HAP-1 (cell line): ENCODE results near the gene MTHFD1L.
"Not testable (repeated sequence)": the region's sequence is repeated elsewhere in the genome, so short reads cannot be mapped to it uniquely, and the experiment has no call there.

ENCODE experiments used
- DNase-seq, 2 experiments: peaks; one replicate each; pipeline ENCODE4 v3.0.0-alpha.2; 2016 to 2020; ENCODE audit warnings: low spot score in 2 of 2
- H3K27me3 ChIP-seq: fragments of 250-450 bp; sonication (Bioruptor Pico); 2 replicates; pipeline ENCODE4 v1.5.1; 2020; ENCODE audit warnings: low read depth, mild to moderate bottlenecking, moderate library complexity
- H3K36me3 ChIP-seq: fragments of 250-450 bp; sonication (Bioruptor Pico); replicated peaks from 2 replicates; pipeline ENCODE4 v1.5.1; 2020; ENCODE audit warnings: mild to moderate bottlenecking
- H3K4me1 ChIP-seq: fragments of 250-450 bp; sonication (Bioruptor Pico); 2 replicates; pipeline ENCODE4 v1.5.1; 2020; ENCODE audit warnings: mild to moderate bottlenecking
- H3K4me3 ChIP-seq: fragments of 250-450 bp; sonication (Bioruptor Pico); 2 replicates; pipeline ENCODE4 v1.5.1; 2020; ENCODE audit warnings: mild to moderate bottlenecking, moderate library complexity
- H3K9me3 ChIP-seq: fragments of 250-450 bp; sonication (Bioruptor Pico); 2 replicates; pipeline ENCODE4 v1.5.1; 2020; ENCODE audit warnings: mild to moderate bottlenecking, moderate library complexity
- in situ Hi-C: fragments of 300-500 bp; cut with MboI; formaldehyde crosslinking; loops from 3 replicates; pipeline ENCODE4 v1.14.3; 2020; ENCODE audit warnings: low sequenced_read_pairs, inconsistent platforms, mixed read lengths

MTHFD1L gene

DNA sequence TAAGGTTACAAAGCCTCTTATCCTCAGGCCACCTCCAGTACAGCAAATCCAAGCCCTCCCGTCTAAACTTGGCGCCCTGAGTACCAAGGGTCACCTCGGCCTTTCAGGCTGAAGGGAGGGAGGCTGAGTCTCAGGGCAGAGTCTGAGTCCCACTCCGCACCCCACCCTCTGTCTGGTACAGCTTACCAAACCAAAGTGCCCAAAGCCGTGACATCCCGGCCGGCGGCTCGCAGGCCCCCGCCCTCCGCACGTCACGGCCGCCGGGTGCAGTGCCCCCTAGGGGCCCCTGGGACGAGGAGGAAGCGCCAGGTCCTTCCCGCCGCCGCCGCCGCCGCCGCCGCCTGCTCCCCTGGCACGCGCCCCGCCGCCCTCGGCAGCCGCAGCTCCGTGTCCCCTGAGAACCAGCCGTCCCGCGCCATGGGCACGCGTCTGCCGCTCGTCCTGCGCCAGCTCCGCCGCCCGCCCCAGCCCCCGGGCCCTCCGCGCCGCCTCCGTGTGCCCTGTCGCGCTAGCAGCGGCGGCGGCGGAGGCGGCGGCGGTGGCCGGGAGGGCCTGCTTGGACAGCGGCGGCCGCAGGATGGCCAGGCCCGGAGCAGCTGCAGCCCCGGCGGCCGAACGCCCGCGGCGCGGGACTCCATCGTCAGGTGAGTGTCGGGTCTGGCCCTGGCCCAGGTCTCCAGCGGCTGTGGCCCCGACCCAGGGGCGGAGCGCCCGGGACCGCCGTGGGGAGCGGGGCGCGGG, at the start of gene MTHFD1L:
Gene MTHFD1L, plus strand, starts transcription at position 297 of the 741 bp plus-strand sequence. Its CDS starts 121 bp downstream, at position 418.
- in situ Hi-C loops, result no loop called here
- no peaks in the 10 kb centered on the region for H3K27me3 ChIP-seq
- H3K36me3 ChIP-seq, result peaks cover 18% of the 10 kb centered on the region; the same call in 1 of the 2 replicates
- DNase-seq, result peak; percentile 83 to 91
- H3K4me3 ChIP-seq, result peak within 1 kb of the TSS; percentile 94
- peaks cover 10% of the 10 kb centered on the region for H3K4me1 ChIP-seq
- no peaks in the 10 kb centered on the region for H3K9me3 ChIP-seq

DNA sequence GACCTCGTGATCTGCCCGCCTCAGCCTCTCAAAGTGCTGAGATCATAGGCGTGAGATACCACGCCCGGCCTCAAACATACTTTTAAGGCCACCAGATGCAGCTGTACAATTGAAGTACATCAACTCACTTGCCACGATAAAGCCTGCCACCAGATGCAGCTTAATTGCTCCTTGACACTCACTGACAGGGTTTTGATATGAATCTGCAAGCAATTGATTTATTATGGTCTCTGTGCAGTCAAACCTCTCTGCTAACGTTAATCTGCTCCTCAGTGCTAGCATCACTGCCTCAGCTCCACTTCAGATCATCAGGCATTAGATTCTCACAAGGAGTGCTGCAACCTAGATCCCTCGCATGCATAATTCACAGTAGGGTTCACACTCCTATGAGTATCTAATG, 48.9 kb upstream of the MTHFD1L start:
- H3K4me1 ChIP-seq, H3K9me3 ChIP-seq, H3K27me3 ChIP-seq, DNase-seq, H3K4me3 ChIP-seq: not testable (repeated sequence)
- H3K36me3 ChIP-seq, result peaks cover 43% of the 10 kb centered on the region
- in situ Hi-C loops, result loop anchor here (10.0 to 25.0 kb wide), 3 partner anchors 212 to 879 kb away; partner anchors contain the start of genes ULBP2 and ULBP3

DNA sequence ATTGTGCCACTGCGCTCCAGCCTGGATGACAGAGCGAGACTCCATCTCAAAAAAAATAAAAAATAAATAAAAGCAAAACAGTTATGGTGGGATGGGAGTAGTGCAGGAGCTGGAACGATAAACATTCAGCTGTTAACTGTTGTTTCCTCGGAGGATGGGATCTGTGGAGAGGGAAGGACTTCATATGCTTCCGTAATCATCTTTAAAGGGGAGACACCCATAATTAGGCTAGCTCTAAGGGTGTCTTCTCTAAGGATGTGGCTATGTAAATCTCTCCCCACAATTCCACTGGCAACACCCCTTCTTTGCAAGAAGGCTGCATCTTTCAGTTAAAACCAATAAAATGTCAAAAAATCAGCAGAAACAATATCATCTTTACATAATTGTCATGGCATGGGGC, 42.6 kb upstream of the MTHFD1L start:
- Histone ChIP-seq H3K36me3 (peaks cover 78% of the 10 kb centered on the region), H3K27me3 (no peaks in the 10 kb centered on the region), H3K4me3 (no peak overlapping the region), H3K9me3 (no peaks in the 10 kb centered on the region), H3K4me1 (peaks cover 3% of the 10 kb centered on the region; the same call in 1 of the 2 replicates)
- DNase-seq, result no peak
- in situ Hi-C loops, result loop anchor here (25.0 kb wide), 2 partner anchors 761 to 886 kb away; partner anchors contain the start of genes ULBP2 and ULBP3

DNA sequence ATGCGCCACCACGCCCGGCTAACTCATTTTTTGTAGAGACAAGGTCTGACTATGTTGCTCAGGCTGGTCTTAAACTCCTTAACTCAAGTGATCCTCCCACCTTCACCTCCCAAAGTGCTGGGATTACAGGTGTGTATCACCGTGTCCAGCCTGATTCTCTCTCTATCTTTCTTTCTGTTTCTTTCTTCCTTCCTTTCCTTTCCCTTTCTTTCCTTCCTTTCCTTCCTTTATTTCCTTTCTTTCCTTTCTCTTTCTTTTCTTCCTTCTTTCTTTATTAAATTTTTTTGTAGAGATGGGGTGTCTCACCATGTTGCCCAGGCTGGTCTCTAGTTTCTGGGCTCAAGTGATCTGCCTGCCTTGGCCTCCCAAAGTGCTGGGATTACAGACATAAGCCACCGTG, 38.7 kb upstream of the MTHFD1L start:
- in situ Hi-C loops, result no loop called here
- Histone ChIP-seq H3K4me3 (no peak overlapping the region), H3K36me3 (peaks cover 66% of the 10 kb centered on the region), H3K27me3 (no peaks in the 10 kb centered on the region), H3K4me1 (no peaks in the 10 kb centered on the region), H3K9me3 (no peaks in the 10 kb centered on the region)
- DNase-seq, result no peak

DNA sequence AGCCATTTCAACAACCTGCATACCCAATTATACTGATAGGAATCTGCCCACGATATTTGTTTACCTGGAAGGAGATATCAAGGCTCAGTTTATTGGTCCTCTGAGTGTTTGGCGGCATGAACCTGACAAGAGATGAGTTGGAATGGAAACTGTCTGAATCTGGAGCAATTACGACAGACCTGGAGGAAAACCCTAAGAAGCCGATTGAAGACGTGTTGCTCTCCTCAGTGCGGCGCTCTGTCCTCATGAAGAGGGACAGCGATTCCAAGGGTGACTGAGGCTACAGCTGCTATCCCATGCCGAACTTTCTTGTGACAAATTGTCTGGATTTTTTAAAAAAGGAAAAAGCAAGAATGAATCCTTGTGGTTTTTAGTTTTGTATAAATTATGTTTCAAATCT, 37.4 kb upstream of the MTHFD1L start:
- in situ Hi-C loops, DNase-seq, H3K4me1 ChIP-seq, H3K27me3 ChIP-seq, H3K9me3 ChIP-seq, H3K4me3 ChIP-seq: not testable (repeated sequence)
- H3K36me3 ChIP-seq, result peaks cover 61% of the 10 kb centered on the region

DNA sequence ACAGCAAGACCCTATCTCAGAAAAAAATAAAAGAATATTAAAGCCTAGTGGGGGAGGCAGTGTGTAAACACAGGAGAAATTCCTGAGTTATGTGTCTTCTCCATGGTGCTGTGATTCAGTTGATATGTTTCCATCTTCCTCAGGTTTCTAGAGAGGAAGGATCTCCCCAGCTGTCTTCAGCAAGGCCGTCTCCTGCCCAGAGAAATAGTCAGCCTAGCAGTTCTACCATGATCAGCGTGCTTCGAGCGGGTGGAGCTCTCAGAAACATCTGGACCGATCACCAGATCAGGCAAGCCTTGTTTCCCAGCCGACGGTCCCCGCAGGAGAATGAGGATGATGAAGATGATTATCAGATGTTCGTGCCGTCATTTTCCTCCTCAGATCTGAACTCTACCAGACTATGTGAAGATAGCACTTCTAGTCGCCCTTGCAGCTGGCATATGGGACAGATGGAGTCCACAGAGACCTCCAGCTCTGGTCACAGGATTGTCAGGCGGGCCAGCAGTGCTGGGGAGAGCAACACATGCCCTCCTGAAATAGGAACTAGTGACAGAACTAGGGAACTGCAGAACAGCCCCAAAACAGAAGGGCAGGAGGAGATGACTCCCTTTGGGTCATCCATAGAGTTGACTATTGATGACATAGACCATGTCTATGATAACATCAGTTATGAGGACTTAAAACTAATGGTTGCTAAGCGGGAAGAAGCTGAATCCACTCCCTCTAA, 34.9 kb upstream of the MTHFD1L start:
- no peak for DNase-seq
- no peaks in the 10 kb centered on the region for H3K4me1 ChIP-seq
- H3K36me3 ChIP-seq, result peaks cover 55% of the 10 kb centered on the region
- in situ Hi-C loops, result no loop called here
- no peak overlapping the region for H3K4me3 ChIP-seq
- no peaks in the 10 kb centered on the region for H3K9me3 ChIP-seq
- no peaks in the 10 kb centered on the region for H3K27me3 ChIP-seq

DNA sequence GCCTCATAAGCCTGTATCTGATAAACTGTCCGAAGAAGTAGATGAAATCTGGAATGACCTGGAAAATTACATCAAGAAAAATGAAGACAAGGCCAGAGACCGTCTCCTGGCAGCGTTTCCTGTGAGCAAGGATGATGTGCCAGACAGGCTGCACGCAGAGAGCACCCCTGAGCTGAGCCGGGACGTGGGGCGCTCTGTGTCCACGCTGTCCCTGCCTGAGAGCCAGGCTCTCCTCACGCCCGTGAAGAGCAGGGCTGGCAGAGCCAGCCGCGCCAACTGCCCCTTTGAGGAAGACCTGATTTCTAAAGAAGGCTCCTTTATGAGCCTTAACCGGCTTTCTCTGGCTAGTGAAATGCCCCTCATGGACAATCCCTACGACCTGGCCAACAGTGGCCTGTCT, 33.9 kb upstream of the MTHFD1L start:
- in situ Hi-C loops, result no loop called here
- no peaks in the 10 kb centered on the region for H3K4me1 ChIP-seq
- no peaks in the 10 kb centered on the region for H3K27me3 ChIP-seq
- H3K36me3 ChIP-seq, result peaks cover 56% of the 10 kb centered on the region
- no peak overlapping the region for H3K4me3 ChIP-seq
- DNase-seq, result no peak
- H3K9me3 ChIP-seq, result no peaks in the 10 kb centered on the region

DNA sequence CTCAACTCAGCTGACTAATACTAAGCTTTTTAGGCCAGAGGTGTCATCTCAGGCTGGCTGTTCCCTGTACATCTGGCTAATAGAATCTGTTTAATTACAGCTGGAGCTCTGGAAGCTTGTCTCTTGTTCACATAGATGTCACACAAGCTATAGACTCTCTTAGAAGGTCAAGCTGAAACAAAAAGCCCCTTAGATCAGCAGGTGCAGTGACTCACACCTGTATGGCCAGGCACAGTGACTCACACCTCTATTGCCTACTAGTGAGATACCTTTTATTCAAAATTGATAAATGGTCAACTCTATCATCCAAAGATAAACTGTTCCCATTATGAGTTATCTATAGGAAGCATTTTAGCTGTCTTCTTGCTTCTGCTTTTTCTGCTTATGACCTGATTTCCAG, 29.9 kb upstream of the MTHFD1L start:
- H3K9me3 ChIP-seq, result no peaks in the 10 kb centered on the region
- no peaks in the 10 kb centered on the region for H3K27me3 ChIP-seq
- no peak overlapping the region for H3K4me3 ChIP-seq
- H3K4me1 ChIP-seq, result no peaks in the 10 kb centered on the region
- H3K36me3 ChIP-seq, result peaks cover 61% of the 10 kb centered on the region
- no peak for DNase-seq
- in situ Hi-C loops, result no loop called here

DNA sequence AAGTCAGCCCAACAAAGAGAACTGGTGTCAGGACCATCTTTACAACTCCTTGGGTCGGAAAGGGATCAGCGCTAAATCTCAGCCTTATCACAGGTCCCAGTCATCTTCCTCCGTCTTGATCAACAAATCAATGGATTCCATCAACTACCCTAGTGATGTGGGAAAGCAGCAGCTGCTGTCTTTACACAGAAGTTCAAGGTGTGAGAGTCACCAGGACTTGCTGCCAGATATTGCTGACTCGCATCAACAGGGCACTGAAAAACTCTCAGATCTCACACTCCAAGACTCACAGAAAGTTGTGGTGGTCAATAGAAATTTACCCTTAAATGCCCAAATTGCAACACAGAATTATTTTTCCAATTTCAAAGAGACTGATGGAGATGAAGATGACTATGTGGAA, 25.3 kb upstream of the MTHFD1L start:
- in situ Hi-C loops, result no loop called here
- DNase-seq, result no peak
- peaks cover 26% of the 10 kb centered on the region for H3K4me1 ChIP-seq
- no peaks in the 10 kb centered on the region for H3K27me3 ChIP-seq
- no peaks in the 10 kb centered on the region for H3K9me3 ChIP-seq
- H3K4me3 ChIP-seq, result no peak overlapping the region
- peaks cover 52% of the 10 kb centered on the region for H3K36me3 ChIP-seq

DNA sequence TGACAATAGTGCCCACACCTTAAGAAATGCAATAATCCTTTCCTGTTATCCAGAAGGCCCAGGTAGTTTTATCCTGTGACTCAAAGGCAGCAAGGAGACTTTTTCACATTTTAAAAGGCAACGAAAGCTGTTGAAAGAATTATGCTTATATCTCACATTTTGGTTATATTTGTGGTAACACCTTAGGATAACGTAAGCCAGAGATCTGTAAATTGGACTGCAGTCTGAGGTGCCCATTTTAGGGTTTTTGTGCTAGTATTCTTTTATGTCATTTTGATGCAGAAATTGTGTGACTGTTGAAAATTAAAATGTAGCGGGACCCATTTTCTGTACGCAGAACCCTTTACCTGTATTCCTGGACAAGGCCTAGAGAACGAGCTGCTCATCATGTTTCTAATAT, 24.3 kb upstream of the MTHFD1L start:
- Histone ChIP-seq H3K36me3 (peaks cover 45% of the 10 kb centered on the region), H3K9me3 (no peaks in the 10 kb centered on the region), H3K4me1 (peaks cover 29% of the 10 kb centered on the region), H3K4me3 (no peak overlapping the region), H3K27me3 (no peaks in the 10 kb centered on the region)
- no peak for DNase-seq
- in situ Hi-C loops, result no loop called here

DNA sequence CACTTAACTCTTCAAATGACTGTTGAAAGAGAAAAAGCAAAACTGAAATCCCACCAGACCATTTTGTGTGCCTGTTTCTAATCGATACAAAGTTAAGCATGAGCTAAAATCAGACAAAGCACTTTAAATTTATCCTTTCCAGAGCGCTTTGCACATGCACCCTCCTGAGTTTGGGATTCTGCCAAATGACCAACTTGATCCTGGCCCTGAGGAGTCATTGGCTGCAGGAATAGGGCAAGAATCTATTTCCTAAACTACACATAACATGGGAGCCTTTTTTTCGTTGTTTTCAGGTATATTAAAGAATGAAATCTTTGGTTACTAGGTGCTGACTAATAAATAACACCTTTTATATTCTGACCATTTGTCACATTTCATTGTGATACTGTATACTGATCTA, 23.8 kb upstream of the MTHFD1L start:
- no peaks in the 10 kb centered on the region for H3K27me3 ChIP-seq
- no peak for DNase-seq
- peaks cover 32% of the 10 kb centered on the region for H3K4me1 ChIP-seq
- no peaks in the 10 kb centered on the region for H3K9me3 ChIP-seq
- no peak overlapping the region for H3K4me3 ChIP-seq
- peaks cover 43% of the 10 kb centered on the region for H3K36me3 ChIP-seq
- in situ Hi-C loops, result no loop called here

DNA sequence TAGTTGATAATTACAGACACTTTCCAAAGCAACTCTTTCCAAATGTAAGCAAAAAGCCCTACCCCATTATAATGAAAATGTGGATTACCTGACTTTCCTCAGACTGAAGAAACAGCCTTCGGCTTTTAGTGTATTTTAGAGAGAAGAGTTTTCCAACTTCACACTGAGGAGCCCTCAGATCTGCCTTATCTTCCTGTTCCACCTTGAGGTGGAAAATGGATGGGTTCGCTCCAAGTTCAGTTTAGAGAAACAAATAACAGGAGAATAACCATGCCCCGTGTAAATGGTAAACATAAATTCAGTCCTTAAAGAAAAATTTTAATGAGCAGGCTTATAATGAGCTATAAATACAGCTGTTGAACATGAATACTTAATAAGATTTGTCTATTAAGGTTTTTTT, 21.1 kb upstream of the MTHFD1L start:
- no peaks in the 10 kb centered on the region for H3K27me3 ChIP-seq
- H3K36me3 ChIP-seq, result peaks cover 30% of the 10 kb centered on the region
- peak in 1 of 2 experiments; percentile 50 for DNase-seq
- in situ Hi-C loops, result no loop called here
- H3K9me3 ChIP-seq, result no peaks in the 10 kb centered on the region
- H3K4me1 ChIP-seq, result peaks cover 32% of the 10 kb centered on the region
- H3K4me3 ChIP-seq, result no peak overlapping the region

DNA sequence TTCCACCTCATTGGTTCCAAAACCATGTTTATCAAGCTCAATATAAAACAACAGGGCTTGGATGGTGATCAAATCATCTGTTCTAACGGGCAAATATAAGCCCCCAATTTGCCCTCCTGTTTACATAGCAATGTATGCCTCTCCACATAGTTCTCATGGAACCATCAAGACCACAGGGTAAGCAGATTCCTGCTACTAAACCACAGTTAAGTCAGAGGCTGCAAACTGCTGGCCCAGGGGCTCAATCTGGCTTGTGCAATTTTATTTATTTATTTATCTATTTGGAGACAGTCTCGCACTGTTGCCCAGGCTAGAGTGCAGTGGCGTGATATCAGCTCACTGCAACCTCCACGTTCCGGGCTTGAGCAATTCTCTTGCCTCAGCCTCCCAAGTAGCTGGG, 18.9 kb upstream of the MTHFD1L start:
- Histone ChIP-seq H3K36me3 (peaks cover 10% of the 10 kb centered on the region; the same call in 1 of the 2 replicates), H3K27me3 (no peaks in the 10 kb centered on the region), H3K9me3 (no peaks in the 10 kb centered on the region), H3K4me1 (peaks cover 25% of the 10 kb centered on the region), H3K4me3 (no peak overlapping the region)
- in situ Hi-C loops, result no loop called here
- no peak for DNase-seq

DNA sequence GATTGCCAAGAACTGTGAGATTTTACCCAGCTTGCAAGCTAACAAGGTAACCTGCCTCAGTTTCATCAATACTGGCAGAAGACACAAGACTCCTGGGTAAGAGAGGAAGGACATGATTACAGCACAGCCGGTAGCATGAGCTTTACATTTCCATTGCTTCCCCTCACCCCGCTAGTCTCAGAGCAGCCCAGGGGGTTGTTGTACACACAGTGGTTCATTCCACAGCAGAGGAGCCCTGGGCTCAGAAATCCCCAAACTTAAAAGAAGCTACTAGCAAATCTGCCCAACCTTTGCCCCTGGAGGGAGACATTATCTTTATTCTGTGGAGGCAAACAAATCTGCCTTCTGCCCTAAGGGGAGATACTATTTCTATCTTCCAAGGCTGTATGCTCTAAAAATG, 17.1 kb upstream of the MTHFD1L start:
- in situ Hi-C loops, result no loop called here
- DNase-seq, result no peak
- no peak overlapping the region for H3K4me3 ChIP-seq
- H3K9me3 ChIP-seq, result no peaks in the 10 kb centered on the region
- H3K27me3 ChIP-seq, result no peaks in the 10 kb centered on the region
- peaks cover 17% of the 10 kb centered on the region for H3K4me1 ChIP-seq
- no peaks in the 10 kb centered on the region for H3K36me3 ChIP-seq
